ENCODE measurements around the gene PDGFC. TPM values are rescaled to one million over a fixed set of nuclear protein-coding genes. Genes with fewer than 3 reads are reported as not detected.

Gene PDGFC
- total and polyA plus RNA-seq, 2 of the 8 experiments (the other 6 are each of a cell fraction or from before 2014, with no cell fraction given) = 0.65 to 2.7 TPM

GRCh38 chr4:157005831-157006230 lies 34.2 kb upstream of the PDGFC start:
- Histone ChIP-seq H2AFZ (ENCODE audit: low read length) (no peak overlapping the region), H2BK5ac (ENCODE audit: low read depth, low read length) (no peak overlapping the region), H3K36me3 (ENCODE audit: control insufficient read depth in 2 of 4, insufficient read depth in 4 of 4, low read length in 3 of 4) (no peaks in the 10 kb centered on the region), H2AK5ac (ENCODE audit: low read depth, low read length) (no peak overlapping the region), H3K4ac (replicated peaks; ENCODE audit: insufficient read length, low read depth, low read length) (no peak overlapping the region), H3K27ac (ENCODE audit: low read depth, low read length) (no peak overlapping the region), H3K23ac (ENCODE audit: insufficient read length) (no peak overlapping the region), H2BK12ac (ENCODE audit: low read depth, low read length) (no peak overlapping the region), H3K27me3 (replicated peaks in 1 of 4; ENCODE audit: control insufficient read depth in 3 of 4, extremely low read depth in 1 of 4, insufficient read depth in 3 of 4, low read length in 3 of 4) (no peaks in the 10 kb centered on the region), H3K4me1 (replicated peaks in 1 of 4; ENCODE audit: control insufficient read depth in 3 of 4, insufficient read depth in 4 of 4, low read length in 3 of 4) (no peaks in the 10 kb centered on the region), H4K5ac (ENCODE audit: insufficient read length, low read depth, low read length) (no peak overlapping the region), H3K79me1 (ENCODE audit: low read depth, low read length) (no peaks in the 10 kb centered on the region), H2BK20ac (ENCODE audit: low read length) (no peak overlapping the region), H3K79me2 (ENCODE audit: control insufficient read depth in 1 of 2, insufficient read depth in 2 of 2, low read length in 2 of 2) (no peaks in the 10 kb centered on the region), H3K9me3 (ENCODE audit: insufficient read depth in 2 of 2, low read depth in 1 of 2, low read length in 1 of 2) (no peaks in the 10 kb centered on the region), H3K4me2 (ENCODE audit: insufficient read depth in 1 of 2, low read depth in 2 of 2, low read length in 2 of 2) (no peak overlapping the region), H3K56ac (replicated peaks; ENCODE audit: insufficient read length, low read depth, low read length) (no peak overlapping the region), H3K14ac (ENCODE audit: insufficient read length) (no peak overlapping the region), H4K8ac (ENCODE audit: extremely low read depth, insufficient read depth, low read length) (no peak overlapping the region), H3K23me2 (ENCODE audit: low read depth, low read length) (no peaks in the 10 kb centered on the region), H2BK15ac (ENCODE audit: low read length) (no peak overlapping the region), H2BK120ac (replicated peaks; ENCODE audit: low read depth, low read length) (no peak overlapping the region), H3K18ac (ENCODE audit: extremely low read depth, low read length) (no peak overlapping the region), H3K9ac (replicated peaks in 1 of 4; ENCODE audit: extremely low read depth in 1 of 4, low read depth in 3 of 4, low read length in 3 of 4) (no peak overlapping the region), H4K91ac (replicated peaks; ENCODE audit: insufficient read length, low read length) (no peak overlapping the region), H4K20me1 (replicated peaks in 1 of 2; ENCODE audit: control insufficient read depth in 1 of 2, insufficient read depth in 2 of 2, low read length in 2 of 2) (no peaks in the 10 kb centered on the region), H3K4me3 (ENCODE audit: extremely low read depth in 1 of 4, insufficient read depth in 2 of 4, low read depth in 3 of 4, low read length in 4 of 4) (no peak overlapping the region)
- FAIRE-seq (no peak), DNase-seq (ENCODE audit: low read depth in 1 of 2, low spot score in 2 of 2) (no peak)
- 96% methylated on average over 3 of the region's 3 CpGs; no CpG with 5 or more reads in 1 of the 2 experiments for WGBS, 2 experiments (ENCODE audit: extremely low coverage in 1 of 2, insufficient coverage in 1 of 2, insufficient read length in 1 of 2, insufficient replicate concordance in 2 of 2, low coverage in 1 of 2, low lambda C conversion rate in 2 of 2, missing lambda C conversion rate in 1 of 2)
- ChIA-PET CTCF (ENCODE audit: partially characterized antibody) (interaction anchor here (1.2 kb wide), 1 partner anchor 40 kb away, joined by 3 read pairs; no protein-coding TSS in a partner anchor), POLR2A (ENCODE audit: partially characterized antibody) (no interaction called here)
- TF ChIP-seq SUZ12 (IDR thresholded peaks at IDR 0.05; ENCODE audit: low read length) (no peak), SIN3A (conservative IDR thresholded peaks at IDR 0.05 in 1 of 2, IDR thresholded peaks at IDR 0.05 in 1 of 2; ENCODE audit: low read depth in 1 of 2, low read length in 2 of 2) (no peak), SRF (IDR thresholded peaks at IDR 0.05; ENCODE audit: low read depth, low read length) (no peak), HDAC2 (IDR thresholded peaks at IDR 0.05; ENCODE audit: borderline replicate concordance in 1 of 2, low read depth in 2 of 2, low read length in 2 of 2) (no peak), TBP (IDR thresholded peaks at IDR 0.05; ENCODE audit: low read depth, low read length) (no peak), CHD2 (IDR thresholded peaks at IDR 0.05; ENCODE audit: low read length) (no peak), CBX8 (IDR thresholded peaks at IDR 0.05; ENCODE audit: borderline replicate concordance, low read depth, low read length) (no peak), BRCA1 (IDR thresholded peaks at IDR 0.05; ENCODE audit: low read depth, low read length) (no peak)
